Measurements from ENCODE around the gene EIF2AK2.

Gene EIF2AK2

GRCh38 chr2:37096568-37096967 is 60.2 kb downstream of the EIF2AK2 start:
- H3K4me3 ChIP-seq (replicated peaks; ENCODE audit: insufficient read depth, low read length) = no peak overlapping the region
- no peaks in the 10 kb centered on the region for H3K27me3 ChIP-seq (ENCODE audit: insufficient read depth, poor library complexity, severe bottlenecking)
- H3K27ac ChIP-seq (replicated peaks) = no peak overlapping the region
- no peak for TF ChIP-seq POLR2AphosphoS5 (IDR thresholded peaks at IDR 0.05; ENCODE audit: low read depth)
- no peak for TF ChIP-seq GABPA (IDR thresholded peaks at IDR 0.05; ENCODE audit: low read depth)
- no peak for DNase-seq (ENCODE audit: low read depth in 1 of 2, low spot score in 1 of 2)

- H3K4me3 ChIP-seq (replicated peaks; ENCODE audit: insufficient read depth, low read length) = no peak overlapping the region
- no peak overlapping the region for H3K27ac ChIP-seq (replicated peaks)
- no peak for DNase-seq (ENCODE audit: low read depth in 1 of 2, low spot score in 1 of 2)
- no peak for TF ChIP-seq REST (IDR thresholded peaks at IDR 0.05; ENCODE audit: insufficient replicate concordance, low read depth)
- TF ChIP-seq CTCF (IDR thresholded peaks at IDR 0.05; ENCODE audit: insufficient read depth, low read length) = no peak
- no peak for TF ChIP-seq GABPA (IDR thresholded peaks at IDR 0.05; ENCODE audit: low read depth)
- TF ChIP-seq SPI1 (IDR thresholded peaks at IDR 0.05; ENCODE audit: borderline replicate concordance, low read depth) = no peak
- no peak for TF ChIP-seq POLR2AphosphoS5 (IDR thresholded peaks at IDR 0.05; ENCODE audit: low read depth)
- H3K27me3 ChIP-seq (ENCODE audit: insufficient read depth, poor library complexity, severe bottlenecking) = no peaks in the 10 kb centered on the region
Observed at GRCh38 chr2:37091873-37092272, 64.9 kb downstream of the EIF2AK2 start.

- no peak for DNase-seq (ENCODE audit: low read depth in 1 of 2, low spot score in 1 of 2)
- Histone ChIP-seq H3K27me3 (ENCODE audit: insufficient read depth, poor library complexity, severe bottlenecking) (no peaks in the 10 kb centered on the region), H3K27ac (replicated peaks) (no peak overlapping the region), H3K4me3 (replicated peaks; ENCODE audit: insufficient read depth, low read length) (no peak overlapping the region)
- TF ChIP-seq SPI1 (IDR thresholded peaks at IDR 0.05; ENCODE audit: borderline replicate concordance, low read depth) (no peak), REST (IDR thresholded peaks at IDR 0.05; ENCODE audit: insufficient replicate concordance, low read depth) (no peak), GABPA (IDR thresholded peaks at IDR 0.05; ENCODE audit: low read depth) (no peak), CTCF (IDR thresholded peaks at IDR 0.05; ENCODE audit: insufficient read depth, low read length) (no peak), POLR2AphosphoS5 (IDR thresholded peaks at IDR 0.05; ENCODE audit: low read depth) (no peak)
Observed at GRCh38 chr2:37090019-37090477, 66.7 kb downstream of the EIF2AK2 start.

- H3K27me3 ChIP-seq (ENCODE audit: insufficient read depth, poor library complexity, severe bottlenecking) = no peaks in the 10 kb centered on the region
- TF ChIP-seq REST (IDR thresholded peaks at IDR 0.05; ENCODE audit: insufficient replicate concordance, low read depth) (no peak), CTCF (IDR thresholded peaks at IDR 0.05; ENCODE audit: insufficient read depth, low read length) (no peak), GABPA (IDR thresholded peaks at IDR 0.05; ENCODE audit: low read depth) (no peak), SPI1 (IDR thresholded peaks at IDR 0.05; ENCODE audit: borderline replicate concordance, low read depth) (no peak), POLR2AphosphoS5 (IDR thresholded peaks at IDR 0.05; ENCODE audit: low read depth) (no peak)
- H3K27ac ChIP-seq (replicated peaks) = no peak overlapping the region
- DNase-seq (ENCODE audit: low read depth in 1 of 2, low spot score in 1 of 2) = no peak
- H3K4me3 ChIP-seq (replicated peaks; ENCODE audit: insufficient read depth, low read length) = no peak overlapping the region
Observed at GRCh38 chr2:37085731-37086147, 71.0 kb downstream of the EIF2AK2 start.
